Skeletal muscle tissue (tissue), 4 donors: ENCODE results near the gene ZFAND2A. TPM values are rescaled to one million over a fixed set of nuclear protein-coding genes. Genes with fewer than 3 reads are reported as not detected.
"Not testable (repeated sequence)": the region's sequence is repeated elsewhere in the genome, so short reads cannot be mapped to it uniquely, and the experiment has no call there.

Source experiments
- H3K27ac ChIP-seq: one replicate; pipeline ENCODE4 v1.7.0; 2013; ENCODE audit warnings: mild to moderate bottlenecking, low read depth, low read length, inconsistent platforms
- H3K27me3 ChIP-seq, 3 donors: one replicate each; pipeline ENCODE4 v1.7.0; 2013; ENCODE audit warnings: low read length in 3 of 3; ENCODE audit not compliant: control insufficient read depth in 3 of 3, insufficient read depth in 3 of 3
- H3K36me3 ChIP-seq, 3 donors: one replicate each; pipeline ENCODE4 v1.7.0; 2013; ENCODE audit warnings: low read length in 3 of 3; ENCODE audit not compliant: control insufficient read depth in 3 of 3, insufficient read depth in 3 of 3
- H3K4me1 ChIP-seq, 3 donors: one replicate each; pipeline ENCODE4 v1.7.0; 2013; ENCODE audit warnings: low read length in 3 of 3, mild to moderate bottlenecking in 3 of 3; ENCODE audit not compliant: control insufficient read depth in 3 of 3, insufficient read depth in 3 of 3
- H3K4me3 ChIP-seq, 3 donors: one replicate each; pipeline ENCODE4 v1.7.0; 2013; ENCODE audit warnings: low read length in 3 of 3
- H3K9ac ChIP-seq, 3 donors: one replicate each; pipeline ENCODE4 v1.7.0; 2013; ENCODE audit warnings: low read length in 3 of 3, mild to moderate bottlenecking in 3 of 3, moderate library complexity in 2 of 3, low read depth in 1 of 3
- H3K9me3 ChIP-seq, 3 donors: one replicate each; pipeline ENCODE4 v1.7.0; 2013; ENCODE audit warnings: low read length in 3 of 3; ENCODE audit not compliant: control insufficient read depth in 3 of 3
- total RNA-seq: library from RNA; depleted of rRNA; stranded (reverse); fragments of >200 nt; gene quantifications from one replicate; pipeline ENCODE4 v1.2.3, GENCODE V29; 2014
- donor health status: Osteomylitis.

ZFAND2A gene
- total RNA-seq, 1 donor from 2014 or later: 10.4 TPM

DNA sequence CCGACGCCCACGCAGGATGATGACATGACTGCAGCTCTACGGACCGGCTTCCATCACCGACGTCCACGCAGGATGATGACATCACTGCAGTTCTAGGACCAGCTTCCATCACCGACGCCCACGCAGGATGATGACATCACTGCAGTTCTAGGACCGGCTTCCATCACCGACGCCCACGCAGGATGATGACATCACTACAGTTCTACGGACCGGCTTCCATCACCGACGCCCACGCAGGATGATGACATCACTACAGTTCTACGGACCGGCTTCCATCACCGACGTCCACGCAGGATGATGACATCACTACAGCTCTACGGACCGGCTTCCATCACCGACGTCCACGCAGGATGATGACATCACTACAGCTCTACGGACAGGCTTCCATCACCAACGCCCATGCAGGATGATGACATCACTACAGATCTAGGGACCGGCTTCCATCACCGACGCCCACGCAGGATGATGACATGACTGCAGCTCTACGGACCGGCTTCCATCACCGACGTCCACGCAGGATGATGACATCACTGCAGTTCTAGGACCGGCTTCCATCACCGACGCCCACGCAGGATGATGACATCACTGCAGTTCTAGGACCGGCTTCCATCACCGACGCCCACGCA, 43.5 kb downstream of the ZFAND2A start:
- H3K36me3 ChIP-seq, H3K27me3 ChIP-seq, H3K4me3 ChIP-seq, H3K9me3 ChIP-seq, H3K9ac ChIP-seq, H3K4me1 ChIP-seq, H3K27ac ChIP-seq: not testable (repeated sequence)

DNA sequence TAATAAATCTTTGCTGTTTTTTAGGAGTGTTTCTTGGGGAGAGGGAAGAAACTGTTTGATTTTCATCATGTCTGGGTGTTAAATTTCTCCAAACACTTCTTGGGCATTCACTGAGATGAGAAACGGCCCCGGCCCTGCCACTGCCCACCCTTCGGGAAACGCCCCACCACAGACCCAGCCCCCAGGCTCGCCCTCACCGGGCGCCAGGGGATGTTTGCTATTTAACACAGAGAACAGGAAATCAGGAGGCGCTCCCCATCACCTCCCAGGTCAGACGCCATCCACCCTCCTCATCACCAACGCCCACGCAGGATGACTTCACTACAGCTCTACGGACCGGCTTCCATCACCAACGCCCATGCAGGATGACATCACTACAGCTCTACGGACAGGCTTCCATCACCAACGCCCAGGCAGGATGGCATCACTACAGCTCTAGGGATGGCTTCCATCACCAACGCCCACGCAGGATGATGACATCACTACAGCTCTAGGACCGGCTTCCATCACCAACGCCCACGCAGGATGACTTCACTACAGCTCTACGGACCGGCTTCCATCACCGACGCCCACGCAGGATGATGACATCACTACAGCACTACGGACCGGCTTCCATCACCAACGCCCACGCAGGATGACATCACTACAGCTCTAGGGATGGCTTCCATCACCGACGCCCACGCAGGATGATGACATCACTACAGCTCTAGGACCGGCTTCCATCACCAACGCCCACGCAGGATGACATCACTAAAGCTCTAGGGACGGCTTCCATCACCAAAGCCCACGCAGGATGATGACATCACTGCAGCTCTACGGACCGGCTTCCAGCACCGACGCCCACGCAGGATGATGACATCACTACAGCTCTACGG, 44.6 kb downstream of the ZFAND2A start:
- H3K27ac ChIP-seq, H3K4me3 ChIP-seq, H3K27me3 ChIP-seq, H3K9me3 ChIP-seq, H3K9ac ChIP-seq, H3K36me3 ChIP-seq, H3K4me1 ChIP-seq: not testable (repeated sequence)

DNA sequence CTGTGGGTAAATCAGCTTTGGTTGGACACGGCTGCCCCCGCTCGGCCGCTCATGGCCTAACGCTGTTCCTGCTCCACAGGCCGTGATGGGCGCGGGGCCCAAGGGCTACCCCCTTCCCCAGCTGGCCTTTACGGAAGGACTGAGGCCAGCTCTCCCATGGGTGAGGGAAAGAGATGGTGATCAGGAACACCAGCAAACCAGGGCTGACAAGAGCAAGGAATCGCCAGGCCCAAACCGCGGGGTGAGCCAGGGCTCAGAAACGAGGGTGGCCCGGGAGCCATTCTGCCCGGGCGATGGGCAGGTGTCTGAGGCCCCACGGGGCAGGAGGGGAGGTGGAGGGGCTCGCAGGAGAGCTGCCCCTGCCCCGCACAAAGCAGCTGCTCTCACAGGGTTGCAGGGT, 45.5 kb downstream of the ZFAND2A start:
- peaks cover 0 to 5% (median 0%) of the 10 kb centered on the region in 3 donors for H3K4me1 ChIP-seq
- H3K9me3 ChIP-seq: no peaks in the 10 kb centered on the region
- H3K9ac ChIP-seq: no peak overlapping the region
- no peak overlapping the region for H3K27ac ChIP-seq
- H3K27me3 ChIP-seq: no peaks in the 10 kb centered on the region
- H3K4me3 ChIP-seq: no peak overlapping the region
- H3K36me3 ChIP-seq: no peaks in the 10 kb centered on the region

DNA sequence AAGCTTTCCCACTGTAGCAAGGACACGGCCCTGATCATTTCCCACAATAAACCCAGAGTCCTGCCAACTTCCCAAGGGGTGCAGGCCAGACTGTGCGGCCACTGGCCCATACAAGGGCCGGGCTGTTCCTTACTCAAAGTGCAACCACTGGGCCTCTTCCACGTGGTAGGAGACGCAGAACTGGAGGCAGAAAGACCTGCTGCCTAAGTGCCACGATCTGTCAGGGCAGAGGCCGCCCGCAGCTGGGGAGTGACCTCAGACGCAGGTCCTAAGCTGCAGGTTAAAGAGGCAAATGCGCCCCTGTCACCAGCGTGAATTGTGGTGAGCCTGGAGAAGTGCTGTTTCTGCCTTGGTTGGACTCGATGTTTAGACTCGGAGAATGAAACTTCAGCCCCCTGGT, 45.9 kb downstream of the ZFAND2A start:
- Histone ChIP-seq H3K9me3 (no peaks in the 10 kb centered on the region), H3K36me3 (no peaks in the 10 kb centered on the region), H3K9ac (no peak overlapping the region), H3K27ac (no peak overlapping the region), H3K27me3 (no peaks in the 10 kb centered on the region), H3K4me3 (no peak overlapping the region), H3K4me1 (peaks cover 0 to 5% (median 0%) of the 10 kb centered on the region in 3 donors)

DNA sequence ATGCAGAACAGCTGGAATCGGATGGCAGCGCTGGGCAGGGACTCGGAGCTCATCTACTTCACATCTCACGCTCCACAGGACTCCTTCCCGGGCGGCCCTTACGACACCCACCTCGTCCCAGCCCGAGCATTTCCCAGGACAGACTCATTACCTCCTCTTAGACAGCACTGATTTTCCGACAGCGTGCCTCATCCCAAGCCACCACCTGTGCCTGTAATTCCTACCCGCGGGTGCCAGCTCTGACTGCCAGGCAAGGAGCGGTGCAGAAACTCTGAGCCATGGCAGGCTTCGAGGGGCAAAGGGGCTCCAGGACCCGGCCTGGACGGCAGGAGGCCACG, 46.5 kb downstream of the ZFAND2A start:
- no peak overlapping the region for H3K27ac ChIP-seq
- H3K4me1 ChIP-seq: peaks cover 0 to 5% (median 0%) of the 10 kb centered on the region in 3 donors
- no peaks in the 10 kb centered on the region for H3K9me3 ChIP-seq

DNA sequence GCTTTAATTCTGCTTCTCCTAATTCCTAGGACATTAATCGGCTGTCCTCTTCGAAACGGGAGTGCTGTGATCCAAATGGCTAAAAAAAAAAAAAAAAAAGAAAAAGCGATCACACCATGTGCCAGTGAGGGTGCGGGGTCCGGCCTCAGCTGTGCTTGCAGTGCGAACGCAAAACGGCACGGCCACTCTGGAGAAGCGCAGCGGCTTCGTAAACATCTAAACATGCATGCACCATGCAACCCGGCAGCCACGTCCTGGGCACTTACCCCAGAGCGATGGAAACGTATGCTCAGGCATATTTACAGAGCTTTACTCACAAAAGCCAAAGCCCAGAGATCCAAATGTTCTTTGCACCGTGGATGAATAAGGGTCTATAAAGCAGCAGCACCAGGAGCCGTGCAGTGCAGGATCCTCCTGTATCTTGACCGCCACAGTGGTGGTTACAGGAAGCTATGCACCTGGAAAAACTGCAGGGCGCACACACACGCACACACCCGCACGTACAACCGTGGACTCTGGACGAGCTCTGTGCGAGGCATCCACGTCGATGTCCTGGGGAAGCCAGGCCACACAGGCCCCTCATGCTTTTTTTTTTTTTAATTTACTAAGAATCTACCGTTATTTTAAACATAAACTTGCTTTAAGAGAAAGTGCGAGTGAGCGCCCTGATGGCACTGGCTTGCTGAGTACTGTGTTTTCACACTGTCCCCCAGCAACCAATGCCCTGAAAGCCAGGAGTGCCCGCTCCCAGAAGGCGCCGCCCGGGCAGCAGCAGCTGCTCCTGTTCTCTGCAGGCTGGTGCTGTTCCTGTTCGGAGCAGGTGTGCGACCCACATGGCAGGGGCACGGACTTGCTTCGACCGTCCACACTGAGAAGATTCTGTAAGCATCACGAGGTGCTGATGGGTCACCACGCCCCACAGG, 47.1 kb downstream of the ZFAND2A start:
- Histone ChIP-seq H3K36me3 (no peaks in the 10 kb centered on the region), H3K4me1 (peaks cover 0 to 5% (median 0%) of the 10 kb centered on the region in 3 donors), H3K4me3 (no peak overlapping the region), H3K9ac (no peak overlapping the region), H3K27ac (no peak overlapping the region), H3K9me3 (no peaks in the 10 kb centered on the region), H3K27me3 (no peaks in the 10 kb centered on the region)

More for the DNA sequence above, 46.5 kb downstream of the ZFAND2A start:
- Histone ChIP-seq H3K4me3 (no peak overlapping the region), H3K36me3 (no peaks in the 10 kb centered on the region), H3K27me3 (no peaks in the 10 kb centered on the region), H3K9ac (no peak overlapping the region)

DNA sequence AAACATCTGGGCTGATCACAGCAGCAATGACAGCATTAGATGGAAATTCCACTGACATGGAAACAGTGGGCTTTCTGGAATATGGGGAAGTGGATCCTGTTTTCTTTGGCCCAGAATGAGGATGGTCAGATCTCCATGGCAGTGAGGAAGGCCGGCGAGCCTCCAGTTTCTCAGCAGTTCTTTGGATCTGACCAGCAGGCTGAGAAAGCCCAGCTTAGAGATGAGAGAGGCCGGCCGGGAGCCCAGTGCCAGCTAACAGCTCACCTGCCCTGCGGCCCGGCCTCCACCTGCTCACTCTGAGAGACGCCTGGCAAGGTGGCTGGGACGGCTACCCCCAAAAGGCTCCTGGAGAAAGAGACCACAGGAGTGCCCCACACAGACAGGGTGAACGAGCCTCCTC, 47.9 kb downstream of the ZFAND2A start:
- Histone ChIP-seq H3K4me3 (no peak overlapping the region), H3K27me3 (no peaks in the 10 kb centered on the region), H3K4me1 (peaks cover 2 to 8% (median 5%) of the 10 kb centered on the region in 3 donors), H3K9ac (no peak overlapping the region), H3K36me3 (no peaks in the 10 kb centered on the region), H3K27ac (no peak overlapping the region), H3K9me3 (no peaks in the 10 kb centered on the region)

DNA sequence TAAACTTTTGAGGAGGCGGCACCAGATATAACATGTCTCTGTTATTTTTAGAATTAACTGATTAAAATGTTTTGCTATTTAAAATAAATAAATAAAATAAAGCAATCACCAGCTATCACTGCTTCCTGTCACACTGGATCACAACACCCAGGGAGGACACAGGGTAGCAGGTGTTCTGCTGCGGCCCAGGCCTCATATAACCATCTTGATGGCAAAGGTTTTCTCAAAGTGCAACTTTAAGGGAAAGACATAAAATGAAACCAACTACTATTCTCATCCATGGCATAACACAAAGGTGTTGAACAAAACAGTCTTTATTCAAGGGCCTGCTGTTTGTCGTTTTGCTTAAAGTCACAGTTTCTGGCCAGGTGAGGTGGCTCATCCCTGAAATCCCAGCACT, 48.8 kb downstream of the ZFAND2A start:
- Histone ChIP-seq H3K36me3 (no peaks in the 10 kb centered on the region), H3K4me3 (no peak overlapping the region), H3K9ac (no peak overlapping the region), H3K4me1 (peaks cover 11 to 17% (median 14%) of the 10 kb centered on the region in 3 donors), H3K27ac (no peak overlapping the region), H3K9me3 (no peaks in the 10 kb centered on the region), H3K27me3 (no peaks in the 10 kb centered on the region)

DNA sequence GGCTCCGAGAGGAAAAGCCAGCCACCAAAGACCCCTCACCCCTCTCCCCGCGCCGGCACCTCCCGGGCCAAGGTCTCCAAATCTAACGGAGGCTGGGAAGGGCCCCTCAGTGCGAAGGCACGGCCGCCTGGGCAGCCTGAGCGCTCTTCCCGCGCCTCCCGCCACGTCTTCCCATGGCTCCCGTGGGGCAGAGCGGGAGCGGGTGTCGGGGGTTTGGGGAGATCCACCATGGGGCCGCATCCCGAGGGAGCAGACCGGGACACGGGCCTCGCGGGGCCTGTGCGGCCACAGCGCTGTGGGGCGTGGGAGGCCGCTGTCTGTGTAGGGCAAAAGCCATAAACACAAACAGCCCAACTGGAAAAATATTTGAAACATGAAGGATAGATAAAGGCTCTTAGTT, 49.6 kb downstream of the ZFAND2A start:
- no peak overlapping the region for H3K9ac ChIP-seq
- no peaks in the 10 kb centered on the region for H3K9me3 ChIP-seq
- H3K27ac ChIP-seq: no peak overlapping the region
- no peaks in the 10 kb centered on the region for H3K27me3 ChIP-seq
- peaks cover 18 to 24% (median 22%) of the 10 kb centered on the region in 3 donors for H3K4me1 ChIP-seq
- no peak overlapping the region for H3K4me3 ChIP-seq
- H3K36me3 ChIP-seq: no peaks in the 10 kb centered on the region
